Measurements from ENCODE around the gene ARG1.
A peak's percentile ranks its signal among the peaks of the same experiment; 100 is the strongest.

Gene ARG1

DNA sequence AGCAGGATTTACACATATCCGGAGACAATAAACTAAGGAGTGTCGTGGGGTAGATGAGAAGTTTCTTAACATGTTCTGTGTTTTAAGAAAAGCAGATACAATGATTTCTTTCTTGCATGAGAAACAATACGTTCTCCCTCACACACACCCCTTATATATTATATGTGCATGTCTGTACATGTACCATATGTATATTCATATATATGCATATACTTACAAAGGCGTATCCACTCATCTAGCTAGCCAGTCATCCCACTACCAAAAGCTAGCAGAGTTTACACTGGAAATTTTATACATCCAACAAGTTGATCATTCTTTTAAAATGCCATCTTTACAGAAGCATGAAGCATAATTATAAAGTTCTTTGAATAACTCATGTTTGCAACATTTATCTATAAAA, 14.9 kb downstream of the ARG1 start:
- DNase-seq: no peak

GRCh38 chr6:131588643-131589042, 15.6 kb downstream of the ARG1 start:
- DNase-seq: no peak

GRCh38 chr6:131592935-131593334, 19.9 kb downstream of the ARG1 start:
- no peak for DNase-seq

- DNase-seq: no peak
Measured at GRCh38 chr6:131594074-131594473, 21.0 kb downstream of the ARG1 start.

- DNase-seq: peak; percentile 15 to 44
Measured at GRCh38 chr6:131597446-131597845, 24.4 kb downstream of the ARG1 start.

DNA sequence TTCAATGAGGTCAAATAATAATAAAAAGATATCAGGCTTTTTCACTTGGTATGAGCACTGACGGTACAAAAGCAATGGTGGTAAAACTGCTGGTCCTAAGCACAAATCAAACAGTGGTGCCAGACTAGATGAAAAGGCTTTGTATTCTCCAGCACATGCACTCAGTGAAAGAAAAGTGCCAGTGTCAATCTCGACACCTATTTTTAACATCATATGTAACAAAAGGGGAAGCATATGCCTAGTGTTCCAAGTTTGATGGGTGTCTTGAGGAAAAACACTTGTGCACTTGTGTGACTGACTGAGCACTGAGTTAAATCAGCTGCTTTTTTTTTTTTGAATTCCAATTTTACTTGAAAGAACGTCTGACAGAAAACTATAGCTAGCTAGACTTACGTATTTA, 27.7 kb downstream of the ARG1 start:
- no peak for DNase-seq

GRCh38 chr6:131602781-131603312, 29.8 kb downstream of the ARG1 start:
- DNase-seq: no peak

DNA sequence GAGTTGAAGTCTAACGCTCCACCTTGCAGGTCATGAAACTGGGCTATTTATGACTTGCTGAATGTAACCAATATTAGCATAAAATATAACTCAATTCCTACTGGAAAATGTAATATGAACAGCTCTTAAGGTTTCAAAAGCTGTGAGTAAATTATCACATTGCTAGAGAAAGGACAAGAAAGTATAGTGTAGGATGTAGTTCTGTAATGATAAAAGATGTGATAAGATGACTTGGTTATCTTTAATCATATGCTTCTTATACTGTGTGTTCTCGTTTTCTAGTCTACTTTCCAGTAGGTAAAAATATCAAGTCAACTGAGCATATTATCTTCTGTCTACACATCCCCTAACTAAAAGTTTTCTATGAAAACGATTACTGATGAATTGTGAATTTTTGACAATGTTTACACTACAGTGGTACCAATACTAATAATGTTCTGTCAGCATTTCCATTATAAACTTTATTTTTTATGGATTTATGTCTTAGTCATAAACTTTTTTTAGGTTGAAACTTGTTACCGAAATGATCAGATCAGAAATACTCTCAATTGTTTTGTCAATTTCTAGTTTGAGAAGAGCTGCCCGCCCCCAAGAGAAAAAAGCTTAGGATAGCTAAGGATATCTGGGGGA, 40.4 kb downstream of the ARG1 start:
- DNase-seq: no peak

DNA sequence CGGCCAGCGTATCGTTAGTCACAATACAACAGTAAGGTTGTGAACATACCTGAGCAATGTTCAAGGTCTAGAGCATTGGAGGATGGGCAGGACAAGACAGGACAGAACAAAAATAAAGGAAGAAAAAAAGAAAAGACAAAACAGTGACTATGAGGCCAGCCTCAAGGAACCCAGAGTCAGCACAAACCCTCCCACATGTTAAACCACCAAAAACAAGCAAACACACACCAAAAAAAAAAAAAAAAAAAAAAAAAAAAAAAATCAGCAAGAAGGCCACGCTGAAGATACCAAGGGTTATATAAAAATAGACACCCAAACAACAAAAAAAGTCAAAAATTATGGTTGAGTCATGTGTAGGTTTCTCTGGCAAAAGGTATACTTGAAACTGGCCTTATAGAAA, 42.2 kb downstream of the ARG1 start:
- DNase-seq: no peak

GRCh38 chr6:131627724-131628682, 55.0 kb downstream of the ARG1 start, which contains the start of gene MED23:
Gene MED23 (minus strand): TSS chr6:131628242. CDS start chr6:131628049, 193 bp downstream.
- DNase-seq: peak; percentile 93 to 94

GRCh38 chr6:131628726-131629125, 55.7 kb downstream of the ARG1 start:
- DNase-seq: peak; percentile 16 to 23

DNA sequence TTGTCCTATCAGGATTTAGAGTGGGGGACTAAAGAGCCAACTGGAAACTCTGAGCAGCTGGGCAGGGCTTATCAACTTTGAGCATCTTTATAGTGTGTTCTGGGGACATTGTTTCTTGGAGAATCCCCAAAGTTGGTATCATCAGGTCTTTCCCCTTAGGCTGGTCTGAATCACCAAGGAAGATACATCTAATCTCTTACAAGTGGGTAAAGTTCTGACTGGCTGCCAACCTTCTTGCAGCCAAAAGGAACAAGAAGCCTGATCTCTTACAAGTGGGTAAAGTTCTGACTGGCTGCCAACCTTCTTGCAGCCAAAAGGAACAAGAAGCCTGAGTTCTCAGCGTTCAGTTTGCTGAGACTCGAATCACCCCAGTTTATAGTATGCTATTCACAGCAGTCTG, 56.6 kb downstream of the ARG1 start:
- DNase-seq: no peak

- DNase-seq: no peak
Measured at GRCh38 chr6:131631625-131632289, 58.7 kb downstream of the ARG1 start.
